ENCODE measurements around the gene CHRNB4.

Gene CHRNB4

DNA sequence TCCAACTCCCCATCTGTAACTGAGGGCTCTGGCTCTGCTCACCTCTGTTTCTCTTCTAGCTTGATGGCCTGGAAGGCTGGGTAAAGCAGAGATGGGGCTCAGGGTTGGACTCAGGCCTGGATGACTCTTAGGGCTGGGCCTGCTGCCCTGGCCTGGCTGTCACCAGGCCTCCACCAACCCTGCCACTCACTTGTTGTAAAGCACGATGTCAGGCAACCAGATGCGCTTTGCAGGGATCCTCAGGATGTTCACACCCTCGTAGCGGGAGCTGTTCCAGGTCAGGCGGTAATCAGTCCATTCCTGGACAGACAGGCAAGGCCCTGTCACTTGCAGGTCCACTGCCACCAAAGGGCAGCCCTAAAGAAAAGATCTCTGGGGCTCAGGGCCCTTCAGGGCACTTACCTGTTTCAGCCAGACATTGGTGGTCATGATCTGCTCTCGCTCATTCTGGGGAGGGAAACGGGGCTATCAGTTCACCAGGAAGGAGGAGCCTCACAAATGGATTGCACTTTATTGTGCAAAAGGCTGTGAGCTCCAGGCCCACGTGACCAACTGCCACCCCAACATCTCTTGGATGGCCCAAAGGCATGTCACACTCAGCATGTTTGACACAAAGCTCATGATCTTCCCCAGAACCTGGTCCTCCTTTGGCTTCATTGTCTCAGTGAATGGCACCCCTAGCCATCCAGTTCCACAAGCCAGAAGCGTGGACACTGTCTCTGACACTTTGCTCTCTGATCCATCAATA, 9.9 kb downstream of the CHRNB4 start:
- no peak for DNase-seq

DNA sequence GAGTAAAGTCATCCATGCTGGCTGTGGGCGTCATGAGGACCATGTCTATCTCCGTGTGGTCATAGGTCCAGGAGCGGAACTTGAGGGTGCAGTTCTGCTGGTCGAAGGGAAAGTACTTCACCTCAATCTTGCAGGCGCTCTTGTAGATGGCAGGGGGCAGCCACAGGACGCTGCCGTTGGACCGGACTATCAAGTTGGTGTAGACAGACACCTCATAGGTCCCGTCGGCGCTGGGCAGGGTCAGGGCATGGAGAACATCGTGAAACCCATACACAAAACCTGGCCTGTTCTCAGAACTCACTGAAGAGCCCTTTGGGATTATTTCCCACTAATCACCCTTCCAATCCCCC, 11.3 kb downstream of the CHRNB4 start:
- DNase-seq = no peak

DNA sequence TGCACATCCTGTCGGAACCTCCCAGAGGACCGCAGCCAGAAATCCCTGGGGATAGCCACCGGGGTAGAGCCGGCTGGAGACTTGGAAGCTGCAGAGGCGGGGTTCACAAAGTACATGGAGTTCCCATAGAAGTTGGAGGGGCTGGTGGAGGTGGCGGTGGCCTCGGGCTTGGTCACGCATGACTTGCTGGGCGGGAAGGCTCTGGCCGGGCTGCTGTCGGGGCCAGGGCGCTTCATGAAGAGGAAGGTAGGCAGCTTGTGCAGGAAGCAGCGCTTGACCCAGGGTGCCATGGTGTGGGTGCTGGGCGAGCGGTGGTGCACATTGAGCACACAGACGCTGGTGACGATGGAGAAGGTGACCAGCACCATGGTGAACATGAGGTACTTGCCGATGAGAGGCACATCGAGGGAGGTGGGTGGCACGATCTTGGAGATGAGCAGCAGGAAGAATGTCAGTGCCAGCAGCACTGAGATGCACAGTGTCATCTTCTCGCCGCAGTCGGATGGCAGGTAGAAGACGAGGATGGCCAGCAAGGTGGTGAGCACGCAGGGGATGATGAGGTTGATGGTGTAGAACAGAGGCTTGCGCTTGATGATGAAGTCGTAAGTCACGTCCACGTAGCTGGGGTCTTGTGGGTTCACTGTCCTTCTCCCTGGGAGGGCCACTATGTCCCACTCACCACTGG, 11.8 kb downstream of the CHRNB4 start:
- no peak for DNase-seq

DNA sequence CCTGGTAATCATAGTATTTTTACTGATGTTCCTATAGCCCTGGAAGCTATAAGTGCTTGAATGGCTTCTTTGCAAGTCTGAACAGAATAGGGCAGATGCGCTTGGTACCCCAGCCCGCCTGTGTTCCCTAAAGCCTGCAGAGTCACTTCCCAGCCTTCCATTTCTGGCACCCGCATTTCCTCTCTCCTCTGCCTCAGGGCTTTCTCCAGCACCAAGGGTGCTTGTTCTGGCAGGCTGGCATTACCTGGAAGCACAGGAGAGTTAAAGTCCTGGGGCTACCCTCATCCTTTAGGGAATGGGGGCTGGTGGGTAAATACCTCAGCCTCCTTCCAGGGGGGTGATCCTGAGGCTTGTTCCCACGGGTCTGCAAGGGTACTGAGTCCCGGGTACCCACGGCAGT, 12.8 kb downstream of the CHRNB4 start:
- DNase-seq = no peak

DNA sequence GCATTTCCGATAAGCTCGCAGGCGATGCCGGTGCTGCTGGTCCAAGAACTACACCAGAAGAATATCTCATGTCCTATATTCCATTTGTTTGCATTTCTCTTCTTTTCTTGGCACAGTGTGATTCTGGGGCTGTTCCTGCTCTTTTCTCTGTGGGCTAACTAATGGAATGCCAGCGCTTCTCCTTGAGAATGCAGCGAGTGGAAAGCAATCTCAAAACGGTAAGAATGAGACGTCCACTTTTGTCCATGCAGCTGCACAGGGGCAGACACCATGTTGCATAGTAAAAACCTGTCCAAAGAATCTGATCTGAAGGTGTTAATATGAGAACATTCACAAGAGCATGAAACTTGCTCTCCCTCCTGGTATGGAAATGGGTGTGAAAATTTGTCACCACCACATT, 13.7 kb downstream of the CHRNB4 start:
- DNase-seq = no peak

DNA sequence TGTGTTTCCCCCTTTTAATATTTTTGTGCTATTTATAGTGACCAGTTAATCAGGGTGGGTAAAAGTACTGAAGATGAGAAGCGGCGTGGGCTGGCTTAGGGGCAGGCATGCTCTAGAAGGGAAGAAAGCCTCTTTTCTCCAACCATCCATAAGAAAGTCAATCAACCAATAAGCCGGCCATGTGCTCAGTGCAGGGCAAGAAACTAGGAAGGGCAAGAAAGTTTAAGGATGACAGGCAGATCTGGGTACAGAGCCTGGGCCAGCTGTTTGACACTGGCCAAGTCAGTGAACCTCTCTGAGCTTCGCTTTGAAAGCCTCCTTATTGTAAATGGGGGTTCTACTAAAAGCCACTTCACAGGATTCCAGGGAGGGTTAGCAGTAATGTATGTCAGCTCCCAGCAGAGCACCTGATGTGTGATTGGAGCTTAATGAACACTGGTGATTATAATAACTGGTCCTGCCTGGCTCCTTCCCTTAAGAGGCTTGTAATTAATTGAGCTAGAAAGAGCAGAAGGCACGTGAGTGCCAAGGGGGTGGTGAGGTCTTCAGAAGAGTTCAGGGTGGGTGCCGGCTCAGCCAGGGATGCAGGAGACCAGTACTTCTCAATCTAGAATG, 14.5 kb downstream of the CHRNB4 start:
- DNase-seq = no peak

DNA sequence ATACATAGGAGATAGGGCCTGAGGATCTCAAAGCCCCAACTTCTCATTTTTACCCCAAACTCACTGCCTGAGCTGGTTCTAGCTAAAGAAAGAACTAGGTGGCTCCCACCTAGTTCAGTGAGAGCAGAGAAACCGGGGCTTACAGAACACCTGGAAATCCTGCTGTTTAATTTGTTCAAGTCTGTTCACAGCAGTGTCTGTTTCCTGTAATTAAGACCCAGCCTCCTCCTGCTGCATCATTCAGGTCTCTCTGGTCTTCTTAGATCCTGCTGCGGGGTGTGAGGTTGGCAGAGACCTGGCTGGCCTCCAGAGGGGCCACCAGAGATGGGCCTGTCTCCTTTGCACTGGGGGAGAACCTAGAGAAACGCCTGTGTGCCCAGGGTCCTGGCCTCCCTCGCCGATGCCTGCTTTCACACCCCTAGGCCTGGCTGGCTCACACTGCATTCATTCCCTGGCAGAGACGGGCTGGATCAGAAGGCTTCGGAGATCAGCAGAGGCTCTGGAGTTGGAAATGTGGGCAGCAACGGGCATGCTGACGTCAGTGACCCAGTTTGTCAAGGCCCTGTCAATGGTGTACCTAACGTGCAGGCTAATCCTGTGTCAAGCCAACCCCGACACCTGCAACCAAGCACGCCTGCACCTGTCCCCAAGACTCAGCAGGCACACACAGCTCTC, 15.3 kb downstream of the CHRNB4 start:
- DNase-seq = no peak

DNA sequence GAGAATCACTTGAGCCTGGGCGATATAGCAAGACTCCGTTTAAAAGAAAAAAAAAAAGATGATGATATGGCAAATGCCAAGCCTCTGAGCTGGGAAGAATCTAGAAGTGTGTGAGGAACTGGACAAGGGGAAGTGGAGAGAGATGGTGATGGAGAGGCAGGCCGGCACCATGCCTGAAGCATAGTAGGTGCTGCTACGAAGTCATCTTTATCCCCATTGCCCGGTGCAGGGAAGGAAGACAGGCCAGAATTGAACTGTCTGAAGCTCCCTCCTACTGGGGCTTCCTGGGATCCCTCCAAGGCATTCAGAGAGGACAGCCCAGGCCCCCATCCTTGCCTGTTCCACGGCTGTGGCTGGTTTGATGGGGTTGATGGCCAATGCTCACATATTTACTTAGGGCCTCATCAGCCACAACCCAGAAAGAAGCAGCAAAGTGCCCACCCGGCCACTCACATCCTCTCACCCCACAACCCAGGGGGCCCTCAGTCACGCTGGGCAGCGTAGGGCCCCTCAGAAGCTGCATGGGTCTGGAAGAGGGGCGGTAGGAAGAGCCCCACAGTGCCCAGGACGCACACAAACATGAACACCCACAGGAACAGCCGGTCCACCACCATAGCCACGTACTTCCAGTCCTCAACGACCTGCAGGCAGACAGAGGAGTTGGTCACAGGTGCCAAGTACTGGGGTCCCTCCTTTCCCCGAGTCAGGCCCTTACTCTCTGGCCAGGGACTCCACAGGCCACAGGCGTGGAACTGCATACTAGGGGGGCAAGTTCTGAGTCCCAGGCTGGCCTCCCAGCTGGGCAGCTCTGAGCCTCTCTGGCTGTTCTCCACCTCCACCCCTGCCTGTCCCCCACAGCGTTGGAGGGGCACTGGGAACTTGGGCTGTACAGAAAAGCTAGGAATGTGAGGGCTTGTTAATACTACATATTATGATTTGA, 16.1 kb downstream of the CHRNB4 start:
- no peak for DNase-seq

DNA sequence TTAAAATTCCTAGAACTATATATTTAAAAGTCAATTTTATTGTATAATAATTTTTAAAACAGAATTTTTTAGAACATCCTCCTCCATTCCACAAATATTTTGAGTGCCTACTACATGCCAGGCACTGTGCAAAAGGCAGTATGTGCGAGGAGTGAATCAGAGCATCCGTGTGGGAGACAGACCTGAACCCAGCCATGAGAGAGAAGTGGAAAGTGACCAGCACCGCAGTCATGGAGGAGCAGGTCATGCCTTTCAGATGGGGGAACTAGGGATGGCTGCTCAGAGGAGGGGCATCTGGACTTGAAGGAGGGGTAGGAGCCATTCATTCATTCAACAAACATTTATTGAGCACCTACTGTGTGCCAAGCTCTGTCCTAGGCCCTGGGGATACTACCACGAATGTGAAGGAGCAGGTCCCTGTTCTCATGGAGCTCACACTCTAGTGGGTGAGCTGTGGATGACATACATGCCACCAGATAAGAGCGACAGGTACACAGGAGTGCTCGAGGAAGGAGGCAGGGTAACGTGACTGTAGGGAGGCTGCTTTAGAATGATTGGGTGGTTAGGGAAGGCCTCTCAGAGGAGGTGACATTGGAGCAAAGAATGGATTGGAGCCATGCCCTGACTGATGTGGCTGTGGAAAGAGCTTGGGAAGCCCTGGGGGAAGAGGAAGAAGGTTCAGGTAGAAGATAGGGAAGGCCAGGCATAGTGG, 17.1 kb downstream of the CHRNB4 start:
- DNase-seq = no peak

DNA sequence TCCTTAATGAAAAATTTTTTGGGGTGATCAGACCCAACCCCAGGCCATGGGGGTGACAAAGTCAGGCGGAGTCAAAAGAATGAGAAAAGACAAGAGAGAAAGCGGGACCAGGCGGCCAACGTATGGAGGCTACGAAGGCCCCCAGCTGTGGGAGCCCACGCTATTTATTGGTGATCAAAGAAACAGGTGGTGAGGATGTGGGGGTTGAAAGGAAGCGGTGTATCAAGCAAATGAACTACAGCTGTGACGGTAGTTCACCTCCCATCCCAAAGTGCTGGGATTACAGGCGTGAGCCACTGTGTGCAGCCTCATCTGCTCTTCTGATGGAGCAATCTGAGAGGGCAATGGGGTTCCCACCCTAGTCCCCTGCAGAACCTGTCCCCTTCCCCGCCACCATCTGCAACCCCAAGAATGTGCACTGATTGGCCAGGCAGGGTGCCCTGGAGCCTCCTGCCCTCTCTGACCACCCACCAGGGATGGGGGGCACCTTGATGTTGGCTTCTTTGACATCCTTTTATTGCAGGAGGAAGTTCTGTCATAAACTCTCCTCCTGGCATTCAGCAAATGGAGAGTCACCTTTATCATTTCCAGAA, 19.1 kb downstream of the CHRNB4 start:
- no peak for DNase-seq

DNA sequence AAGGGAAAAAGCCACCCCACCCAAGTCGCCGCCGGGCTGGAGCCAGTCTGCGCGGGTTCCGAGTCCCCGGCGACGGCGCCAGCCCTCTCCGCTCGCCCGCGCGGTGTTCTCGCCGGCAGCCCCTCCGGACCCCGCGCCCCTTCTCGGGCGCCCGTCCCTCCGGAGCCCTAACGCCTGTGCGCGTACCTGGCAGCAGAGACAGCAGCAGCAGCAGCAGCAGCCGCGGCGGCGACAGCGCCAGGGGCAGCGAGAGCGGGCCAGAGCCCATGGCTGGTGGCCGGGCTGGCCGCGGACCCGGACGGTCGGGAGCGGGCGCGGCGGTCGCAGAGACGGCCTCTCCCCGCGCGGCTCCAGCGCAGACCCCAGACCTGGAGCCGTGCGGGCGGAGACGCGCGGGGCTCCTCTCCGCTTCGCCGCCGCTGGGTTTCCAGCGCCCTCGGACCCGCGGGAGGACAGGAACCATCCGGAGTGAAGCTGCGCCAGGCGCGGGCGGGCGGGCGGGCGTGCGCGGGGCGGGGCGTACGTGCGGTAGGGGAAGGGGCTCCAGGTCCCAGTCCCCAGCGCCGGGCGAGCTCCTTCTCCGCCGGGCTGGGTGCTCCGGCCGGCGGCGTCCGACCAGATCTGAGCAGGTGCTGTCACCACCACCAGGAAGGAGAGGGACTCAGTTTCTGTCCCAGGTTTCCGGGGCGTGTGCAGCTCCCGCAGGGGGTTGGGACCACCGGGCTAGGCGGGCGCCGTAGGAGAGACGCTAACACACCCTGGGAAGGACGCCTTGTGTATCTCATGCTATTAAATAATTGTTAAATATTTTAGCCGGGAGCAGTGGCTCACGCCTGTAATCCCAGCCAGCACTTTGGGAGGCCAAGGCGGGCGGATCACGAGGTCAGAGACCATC, 20.2 kb downstream of the CHRNB4 start, which contains the start of gene CHRNA3:
Gene CHRNA3, minus strand, starts transcription at position 470 of the 895 bp plus-strand sequence. Its CDS starts 202 bp downstream, at position 268.
- no peak for DNase-seq

DNA sequence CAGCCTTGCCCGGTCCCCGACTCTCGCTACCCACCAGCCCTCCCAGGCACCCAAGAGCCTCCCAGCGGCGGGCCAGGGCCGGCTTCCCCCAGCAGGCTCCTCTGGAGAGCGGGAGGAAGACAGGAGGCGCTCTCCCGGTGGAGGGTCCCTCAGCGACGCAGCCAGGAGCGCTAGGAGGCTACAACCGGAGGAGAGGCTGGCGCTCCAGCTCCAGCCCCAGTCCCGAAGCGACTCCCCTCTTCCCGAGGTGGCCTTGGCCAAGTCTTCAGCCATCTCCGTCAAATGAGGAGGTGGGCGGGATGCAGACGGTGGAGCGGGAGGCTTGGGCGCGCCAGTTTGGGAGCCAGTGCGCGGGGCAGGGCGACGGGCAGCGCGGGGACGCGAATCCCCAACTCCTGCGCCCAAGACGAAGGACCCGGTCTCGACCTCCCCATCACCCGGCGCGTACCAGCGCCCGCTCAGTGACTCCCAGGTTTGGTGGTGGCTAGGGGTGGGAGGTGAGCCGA, 20.9 kb downstream of the CHRNB4 start:
- no peak for DNase-seq

DNA sequence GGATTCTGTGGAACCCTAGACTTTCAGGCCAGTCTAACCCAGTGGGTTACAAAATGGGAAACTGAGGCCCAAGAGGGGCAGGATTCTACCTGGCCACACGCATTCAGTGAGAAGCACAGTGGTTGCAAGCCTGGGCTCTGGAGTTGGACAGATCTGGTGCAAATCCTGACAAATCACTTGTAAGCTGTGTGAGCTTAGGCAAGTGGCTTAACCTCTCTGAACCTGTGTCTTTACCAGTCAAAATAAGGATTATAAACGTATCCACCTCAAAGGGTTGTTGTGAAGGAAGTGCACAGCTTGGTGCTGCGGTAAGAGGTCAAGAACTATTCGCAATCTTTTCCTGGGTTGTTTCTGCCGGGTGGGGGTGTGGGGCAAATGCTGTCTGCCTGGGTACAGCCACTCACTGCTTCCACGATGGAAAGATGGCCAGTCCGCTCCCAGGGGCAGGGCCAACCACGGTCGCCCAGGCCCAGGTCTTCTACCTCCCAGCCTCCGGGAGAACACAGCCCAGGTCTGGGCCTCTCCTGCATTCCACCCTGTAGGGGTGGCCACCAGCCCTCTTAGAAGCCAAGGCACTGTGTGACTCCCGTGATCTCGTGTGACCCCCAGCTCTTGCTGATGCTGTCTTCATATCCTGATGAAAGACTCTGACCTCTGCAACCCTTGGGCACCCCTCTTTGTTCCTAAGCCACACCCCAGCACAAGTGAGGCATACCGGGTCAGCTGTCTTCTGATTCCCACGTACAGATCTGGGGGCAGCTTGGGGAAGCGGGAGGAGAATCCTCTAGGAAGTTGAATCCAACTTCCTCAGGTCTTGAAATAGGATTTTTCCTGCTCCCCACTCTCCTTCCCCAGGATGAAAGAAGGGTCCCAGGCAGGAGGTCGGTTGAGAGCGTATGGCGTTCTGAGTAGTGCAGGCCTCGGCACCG, 21.7 kb downstream of the CHRNB4 start:
- DNase-seq = no peak

DNA sequence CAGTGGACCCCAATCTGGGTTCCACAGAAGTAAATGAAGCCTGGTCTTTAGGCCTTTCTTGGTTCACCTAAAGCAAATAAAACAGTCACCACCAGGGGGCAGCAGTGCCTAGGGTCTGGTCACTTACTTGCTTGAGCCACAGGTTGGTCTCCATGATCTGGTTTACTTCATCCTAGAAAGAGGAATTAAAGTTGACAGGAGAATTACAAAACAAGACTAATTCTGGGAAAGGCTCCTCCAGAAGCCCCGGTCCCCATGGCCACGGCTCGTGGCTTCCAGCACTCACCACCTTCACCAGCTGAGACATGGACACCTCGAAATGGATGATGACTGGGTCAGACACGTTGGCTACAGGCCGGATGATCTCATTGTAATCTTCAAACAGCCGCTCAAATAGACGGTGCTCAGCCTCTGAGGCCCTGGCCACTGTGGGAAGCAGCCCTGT, 22.5 kb downstream of the CHRNB4 start:
- DNase-seq = peak; percentile 72

DNA sequence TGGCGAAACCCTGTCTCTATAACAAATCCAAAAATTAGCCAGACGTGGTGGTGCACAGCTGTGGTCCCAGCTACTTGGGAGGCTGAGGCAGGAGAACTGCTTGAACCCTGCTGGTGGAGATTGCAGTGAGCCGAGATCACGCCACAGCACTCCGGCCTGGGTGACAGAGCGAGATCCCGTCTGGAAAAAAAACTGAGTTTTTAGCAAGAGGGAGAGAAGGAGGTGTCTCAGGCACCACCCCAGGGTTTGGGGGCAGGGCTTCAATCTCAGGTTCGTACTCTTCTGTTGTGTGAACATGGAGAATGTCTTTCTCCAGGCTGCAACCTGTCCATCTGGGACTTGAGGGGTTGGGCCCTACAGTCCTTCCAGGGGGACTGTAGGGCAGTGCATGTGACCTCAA, 22.9 kb downstream of the CHRNB4 start:
- no peak for DNase-seq

DNA sequence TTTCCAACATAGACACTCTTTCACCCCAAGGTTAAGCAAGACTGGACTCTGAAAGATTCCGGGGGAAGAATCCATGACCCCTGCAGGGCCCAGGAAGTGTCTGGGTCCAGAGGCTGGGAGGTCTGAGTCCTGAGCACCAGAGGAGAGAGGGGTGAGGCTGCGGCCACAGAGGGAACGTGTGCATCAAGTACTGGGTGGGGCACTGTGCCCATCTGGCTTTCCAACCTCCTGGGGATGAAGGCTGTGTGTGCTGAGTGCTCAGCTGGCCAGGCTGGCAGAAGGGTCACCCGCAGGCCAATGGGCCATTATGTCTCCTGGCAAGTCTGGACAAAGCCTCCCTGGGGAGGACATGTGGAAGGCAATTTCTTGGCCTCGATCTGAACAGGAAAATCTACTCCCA, 23.5 kb downstream of the CHRNB4 start:
- DNase-seq = no peak

DNA sequence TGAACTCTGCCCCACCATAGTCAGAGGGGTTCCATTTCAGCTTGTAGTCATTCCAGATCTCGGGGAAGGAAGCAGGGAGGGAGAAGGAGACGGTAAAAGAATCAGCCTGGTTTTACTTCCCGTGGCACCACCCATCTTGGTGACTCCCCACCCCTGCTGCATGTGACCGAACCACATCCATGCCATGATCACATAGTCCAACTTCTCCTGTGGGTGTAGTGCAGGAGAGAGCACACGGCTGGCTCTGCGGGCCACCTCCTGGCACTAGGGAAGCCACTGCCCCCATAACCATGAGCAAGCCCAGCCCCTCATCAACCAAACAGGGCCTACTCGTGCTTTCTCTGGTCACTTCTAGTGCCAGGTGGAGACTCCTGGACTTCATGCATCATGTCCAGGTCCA, 23.9 kb downstream of the CHRNB4 start:
- no peak for DNase-seq

DNA sequence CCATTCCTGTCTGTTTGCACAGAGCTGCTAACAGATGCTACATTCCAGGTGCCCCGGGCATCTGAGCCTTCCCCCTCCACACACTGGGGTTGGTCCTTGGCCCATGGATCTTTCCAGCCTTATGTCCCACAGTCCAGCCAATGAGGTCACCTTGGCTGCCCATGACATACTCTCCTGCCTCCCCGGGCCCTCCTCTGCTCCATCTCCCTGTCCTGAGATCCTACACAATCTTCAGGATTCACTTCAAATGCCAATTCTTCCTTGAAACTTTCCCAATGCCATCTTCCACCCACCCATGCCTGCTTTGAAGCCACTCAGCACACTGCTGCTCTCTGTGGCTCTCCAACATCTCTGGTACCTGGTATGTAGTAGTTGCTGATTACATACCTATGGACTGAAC, 24.5 kb downstream of the CHRNB4 start:
- no peak for DNase-seq

DNA sequence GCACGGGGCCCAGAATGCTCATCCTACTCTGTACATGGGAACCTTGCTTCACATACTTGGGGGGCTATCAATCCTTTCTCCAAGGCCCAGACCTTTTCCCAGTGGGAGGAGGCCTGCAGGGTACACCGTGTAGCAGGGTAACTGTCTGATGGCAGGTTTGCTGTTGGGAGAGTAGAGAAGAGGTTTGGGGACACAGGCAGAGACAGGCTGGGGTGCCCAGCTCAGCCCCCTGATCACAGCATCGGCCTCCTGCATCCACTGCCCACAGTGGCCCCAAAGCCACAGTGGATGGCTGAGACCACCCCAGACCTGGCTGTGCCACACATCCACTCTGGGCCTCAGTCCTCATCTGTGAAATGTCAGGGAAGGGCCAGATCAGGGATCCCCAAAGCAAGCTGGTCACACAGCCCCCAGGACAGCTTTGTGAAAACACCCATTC, 25.8 kb downstream of the CHRNB4 start:
- no peak for DNase-seq
